ENCODE data around the gene EPHB1. TPM values are rescaled to one million over a fixed set of nuclear protein-coding genes. Genes with fewer than 3 reads are reported as not detected.

Gene EPHB1
- total RNA-seq, 4 donors from 2014 or later: 1.00 to 8.9 (median 4.5) TPM

- H3K36me3 ChIP-seq: no peaks in the 10 kb centered on the region
- peaks cover 39 to 48% of the 10 kb centered on the region in 2 donors for H3K4me1 ChIP-seq
- ATAC-seq (no peak), DNase-seq (no peak)
- H3K27ac ChIP-seq: peak overlapping the region; percentile 68 to 95 (median 77)
- H3K27me3 ChIP-seq: no peaks in the 10 kb centered on the region
- TF ChIP-seq POLR2A (IDR thresholded peaks at IDR 0.05) (no peak), CTCF (IDR thresholded peaks at IDR 0.05 in 4 of 5, conservative IDR thresholded peaks at IDR 0.05 in 1 of 5) (no peak)
- intact Hi-C loops (cut with DNase I; ENCODE audit: low total_unique reads): loop anchor here (5.0 kb wide), 1 partner anchor 47 kb away; no protein-coding TSS in a partner anchor
- H3K9me3 ChIP-seq: no peaks in the 10 kb centered on the region
- no peak overlapping the region for H3K4me3 ChIP-seq
- in situ Hi-C loops (cut with MboI; ENCODE audit: low sequenced_read_pairs in 4 of 4): no loop called here
Observed at GRCh38 chr3:135214400-135214799, 419.3 kb downstream of the EPHB1 start.

DNA sequence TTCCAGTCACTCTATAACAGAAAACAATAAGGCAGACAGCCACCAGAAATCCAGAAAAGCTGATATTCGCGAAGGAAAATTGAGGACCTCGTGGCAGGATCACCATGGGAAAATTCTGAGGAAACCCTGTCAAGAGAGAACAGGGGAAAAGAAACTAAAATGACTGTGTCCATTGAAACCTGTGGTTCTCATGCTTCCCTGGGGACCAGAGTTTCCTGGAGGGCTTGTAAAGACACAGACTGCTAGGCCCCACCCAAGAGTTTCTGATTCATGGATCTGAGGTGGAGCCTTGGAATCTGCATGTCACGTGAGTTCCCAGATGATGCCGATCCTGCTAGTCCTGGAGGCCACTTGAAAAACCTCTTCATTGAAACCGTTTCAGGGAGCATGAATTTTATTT is 420.5 kb downstream of the EPHB1 start:
- Histone ChIP-seq H3K9me3 (no peaks in the 10 kb centered on the region), H3K27me3 (no peaks in the 10 kb centered on the region), H3K4me1 (peaks cover 42 to 49% of the 10 kb centered on the region in 2 donors), H3K36me3 (no peaks in the 10 kb centered on the region), H3K27ac (peak overlapping the region; percentile 84 to 95 (median 90)), H3K4me3 (no peak overlapping the region)
- in situ Hi-C loops (cut with MboI; ENCODE audit: low sequenced_read_pairs in 4 of 4): no loop called here
- no peak for ATAC-seq
- DNase-seq: no peak
- TF ChIP-seq POLR2A (IDR thresholded peaks at IDR 0.05) (no peak), CTCF (IDR thresholded peaks at IDR 0.05 in 4 of 5, conservative IDR thresholded peaks at IDR 0.05 in 1 of 5) (no peak)
- intact Hi-C loops (cut with DNase I; ENCODE audit: low total_unique reads): no loop called here

GRCh38 chr3:135216659-135217058 is 421.6 kb downstream of the EPHB1 start:
- Histone ChIP-seq H3K9me3 (no peaks in the 10 kb centered on the region), H3K27me3 (no peaks in the 10 kb centered on the region), H3K4me1 (peaks cover 42 to 49% of the 10 kb centered on the region in 2 donors), H3K27ac (peak overlapping the region; percentile 84 to 95 (median 90)), H3K4me3 (no peak overlapping the region), H3K36me3 (no peaks in the 10 kb centered on the region)
- no peak for TF ChIP-seq CTCF (IDR thresholded peaks at IDR 0.05 in 4 of 5, conservative IDR thresholded peaks at IDR 0.05 in 1 of 5)
- peak in 1 of 2 donors; percentile 22 for TF ChIP-seq POLR2A (IDR thresholded peaks at IDR 0.05)
- intact Hi-C loops (cut with DNase I; ENCODE audit: low total_unique reads): loop anchor here (2.0 kb wide), 1 partner anchor 80 kb away; no protein-coding TSS in a partner anchor
- in situ Hi-C loops (cut with MboI; ENCODE audit: low sequenced_read_pairs in 4 of 4): no loop called here
- ATAC-seq (no peak), DNase-seq (no peak)

DNA sequence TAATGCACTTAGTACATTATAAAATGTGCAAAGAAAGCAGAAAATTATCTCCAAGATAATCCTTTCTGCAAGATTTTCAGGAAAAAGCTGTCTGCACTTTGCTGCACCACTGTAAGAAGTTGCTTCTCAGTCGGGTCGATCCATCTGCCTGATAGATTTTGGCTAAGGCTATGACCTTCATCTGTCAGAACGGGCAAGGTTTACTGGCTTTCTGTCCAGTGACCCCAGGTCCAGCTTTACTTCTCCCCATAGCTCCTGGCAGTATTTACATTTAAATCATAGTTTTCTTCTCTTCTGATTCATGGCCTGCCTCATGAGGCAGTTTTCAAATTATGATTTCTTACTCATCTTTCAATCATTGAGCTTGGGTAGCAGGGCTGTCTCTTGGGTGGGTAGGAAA is 422.7 kb downstream of the EPHB1 start:
- peaks cover 39 to 49% of the 10 kb centered on the region in 2 donors for H3K4me1 ChIP-seq
- H3K36me3 ChIP-seq: no peaks in the 10 kb centered on the region
- intact Hi-C loops (cut with DNase I; ENCODE audit: low total_unique reads) (loop anchor here (2.0 kb wide), 2 partner anchors 71 to 81 kb away; no protein-coding TSS in a partner anchor), in situ Hi-C loops (cut with MboI; ENCODE audit: low sequenced_read_pairs in 4 of 4) (no loop called here)
- H3K27me3 ChIP-seq: no peaks in the 10 kb centered on the region
- DNase-seq: no peak
- no peaks in the 10 kb centered on the region for H3K9me3 ChIP-seq
- TF ChIP-seq POLR2A (IDR thresholded peaks at IDR 0.05): no peak
- no peak for TF ChIP-seq CTCF (IDR thresholded peaks at IDR 0.05 in 4 of 5, conservative IDR thresholded peaks at IDR 0.05 in 1 of 5)
- peak in 1 of 2 donors; percentile 7 for ATAC-seq
- H3K27ac ChIP-seq: peak overlapping the region; percentile 84 to 95 (median 90)
- H3K4me3 ChIP-seq: no peak overlapping the region

DNA sequence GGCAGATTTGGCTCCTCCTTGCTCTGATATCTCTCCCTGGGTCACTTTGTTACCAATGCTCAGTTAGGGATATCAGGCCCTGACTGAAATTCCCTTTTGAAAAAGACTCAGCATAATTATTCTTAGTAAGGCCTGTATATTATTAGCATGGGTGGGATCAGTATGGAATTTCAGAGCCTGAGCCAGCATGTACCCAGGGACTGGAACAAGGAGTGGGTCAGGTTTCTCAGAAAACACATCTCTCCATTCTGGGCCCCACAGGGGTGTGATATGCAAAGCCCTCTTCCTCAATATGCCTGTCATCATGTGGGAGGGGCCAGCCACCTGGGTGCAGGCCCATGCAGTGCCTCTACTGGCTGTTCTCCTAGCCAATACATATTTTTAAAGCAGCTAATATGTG is 423.2 kb downstream of the EPHB1 start:
- H3K27me3 ChIP-seq: no peaks in the 10 kb centered on the region
- H3K27ac ChIP-seq: peak overlapping the region; percentile 84 to 95 (median 90)
- DNase-seq: peak; percentile 86 to 91
- peak; percentile 89 to 92 for ATAC-seq
- in situ Hi-C loops (cut with MboI; ENCODE audit: low sequenced_read_pairs in 4 of 4) (no loop called here), intact Hi-C loops (cut with DNase I; ENCODE audit: low total_unique reads) (loop anchor here (2.0 kb wide), 1 partner anchor 72 kb away; no protein-coding TSS in a partner anchor)
- TF ChIP-seq POLR2A (IDR thresholded peaks at IDR 0.05): peak in 1 of 2 donors; percentile 42
- TF ChIP-seq CTCF (IDR thresholded peaks at IDR 0.05 in 4 of 5, conservative IDR thresholded peaks at IDR 0.05 in 1 of 5): peak in 2 of 5 experiments; percentile 29 to 40
- no peak overlapping the region for H3K4me3 ChIP-seq
- H3K4me1 ChIP-seq: peaks cover 35 to 43% of the 10 kb centered on the region in 2 donors
- H3K9me3 ChIP-seq: no peaks in the 10 kb centered on the region
- no peaks in the 10 kb centered on the region for H3K36me3 ChIP-seq
